ENCODE data around the gene GAR1. TPM values are rescaled to one million over a fixed set of nuclear protein-coding genes. Genes with fewer than 3 reads are reported as not detected.

Gene GAR1
- total RNA-seq, 1 donor from 2014 or later = 8.6 TPM

DNA sequence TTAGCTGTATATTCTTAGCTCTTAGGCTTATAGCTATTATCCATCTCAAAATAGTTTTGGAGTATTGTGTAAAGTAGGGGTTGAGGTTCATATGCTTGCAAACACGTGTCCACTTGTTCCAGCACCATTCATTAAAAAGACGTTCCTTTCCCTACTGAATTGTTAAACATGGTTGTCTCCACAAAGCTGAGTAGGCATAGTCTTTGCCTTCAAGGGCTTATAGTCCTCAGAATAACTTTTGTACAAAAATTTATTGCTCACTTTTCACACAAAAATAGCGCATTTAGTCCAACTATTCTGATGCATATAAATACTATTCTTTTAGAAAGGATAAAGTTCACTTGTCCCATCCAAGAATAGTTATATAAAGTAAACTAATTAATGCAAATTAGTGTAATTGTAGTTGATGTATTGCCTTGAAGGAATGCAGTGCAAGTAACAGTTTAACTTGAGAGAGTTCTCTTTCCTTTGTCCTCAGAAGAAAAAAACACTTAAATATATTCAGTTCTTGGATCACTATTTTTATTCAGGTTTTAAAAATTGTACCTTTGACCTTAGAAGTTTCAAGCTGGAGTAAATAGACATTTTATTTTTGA, 46.5 kb downstream of the GAR1 start:
- TF ChIP-seq CTCF (IDR thresholded peaks at IDR 0.05; ENCODE audit: borderline replicate concordance) = no peak
- Histone ChIP-seq H3K27me3 (ENCODE audit: low read depth) (no peaks in the 10 kb centered on the region), H3K27ac (replicated peaks) (no peak overlapping the region), H3K4me3 (no peak overlapping the region), H3K9me3 (replicated peaks) (peaks cover 35% of the 10 kb centered on the region), H3K4me1 (no peaks in the 10 kb centered on the region), H3K36me3 (no peaks in the 10 kb centered on the region)
- no peak for DNase-seq
- intact Hi-C loops (cut with micrococcal nuclease) = no loop called here

- no peaks in the 10 kb centered on the region for H3K4me1 ChIP-seq
- DNase-seq = no peak
- H3K27me3 ChIP-seq (ENCODE audit: low read depth) = no peaks in the 10 kb centered on the region
- TF ChIP-seq CTCF (IDR thresholded peaks at IDR 0.05; ENCODE audit: borderline replicate concordance) = no peak
- no peaks in the 10 kb centered on the region for H3K36me3 ChIP-seq
- H3K4me3 ChIP-seq = no peak overlapping the region
- no peak overlapping the region for H3K27ac ChIP-seq (replicated peaks)
- H3K9me3 ChIP-seq (replicated peaks) = peaks cover 24% of the 10 kb centered on the region
- intact Hi-C loops (cut with micrococcal nuclease) = no loop called here
Measured at GRCh38 chr4:109864134-109864533, 48.6 kb downstream of the GAR1 start.

DNA sequence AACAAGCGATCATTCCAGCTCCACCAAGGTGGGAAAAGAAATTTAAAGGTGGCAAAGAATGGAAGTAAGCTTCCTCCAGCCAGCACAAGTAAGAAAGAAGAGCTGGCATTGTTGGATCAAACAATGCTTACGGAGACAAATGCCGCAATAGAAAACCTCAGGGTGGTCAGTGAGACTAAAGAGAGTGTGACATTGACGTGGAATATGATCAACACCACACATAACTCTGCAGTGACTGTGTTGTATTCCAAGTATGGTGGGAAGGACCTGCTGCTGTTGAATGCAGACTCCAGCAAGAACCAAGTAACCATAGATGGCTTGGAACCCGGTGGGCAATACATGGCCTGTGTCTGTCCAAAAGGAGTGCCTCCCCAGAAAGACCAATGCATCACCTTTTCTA, 54.5 kb downstream of the GAR1 start:
- Histone ChIP-seq H3K4me1 (no peaks in the 10 kb centered on the region), H3K27ac (replicated peaks) (no peak overlapping the region), H3K27me3 (ENCODE audit: low read depth) (no peaks in the 10 kb centered on the region), H3K9me3 (replicated peaks) (no peaks in the 10 kb centered on the region), H3K36me3 (no peaks in the 10 kb centered on the region), H3K4me3 (no peak overlapping the region)
- no peak for DNase-seq
- no peak for TF ChIP-seq CTCF (IDR thresholded peaks at IDR 0.05; ENCODE audit: borderline replicate concordance)
- intact Hi-C loops (cut with micrococcal nuclease) = no loop called here

GRCh38 chr4:109872065-109872464, 56.5 kb downstream of the GAR1 start:
- Histone ChIP-seq H3K27ac (replicated peaks) (no peak overlapping the region), H3K4me3 (no peak overlapping the region), H3K4me1 (no peaks in the 10 kb centered on the region), H3K36me3 (no peaks in the 10 kb centered on the region), H3K9me3 (replicated peaks) (no peaks in the 10 kb centered on the region), H3K27me3 (ENCODE audit: low read depth) (no peaks in the 10 kb centered on the region)
- no peak for TF ChIP-seq CTCF (IDR thresholded peaks at IDR 0.05; ENCODE audit: borderline replicate concordance)
- intact Hi-C loops (cut with micrococcal nuclease) = no loop called here
- no peak for DNase-seq

DNA sequence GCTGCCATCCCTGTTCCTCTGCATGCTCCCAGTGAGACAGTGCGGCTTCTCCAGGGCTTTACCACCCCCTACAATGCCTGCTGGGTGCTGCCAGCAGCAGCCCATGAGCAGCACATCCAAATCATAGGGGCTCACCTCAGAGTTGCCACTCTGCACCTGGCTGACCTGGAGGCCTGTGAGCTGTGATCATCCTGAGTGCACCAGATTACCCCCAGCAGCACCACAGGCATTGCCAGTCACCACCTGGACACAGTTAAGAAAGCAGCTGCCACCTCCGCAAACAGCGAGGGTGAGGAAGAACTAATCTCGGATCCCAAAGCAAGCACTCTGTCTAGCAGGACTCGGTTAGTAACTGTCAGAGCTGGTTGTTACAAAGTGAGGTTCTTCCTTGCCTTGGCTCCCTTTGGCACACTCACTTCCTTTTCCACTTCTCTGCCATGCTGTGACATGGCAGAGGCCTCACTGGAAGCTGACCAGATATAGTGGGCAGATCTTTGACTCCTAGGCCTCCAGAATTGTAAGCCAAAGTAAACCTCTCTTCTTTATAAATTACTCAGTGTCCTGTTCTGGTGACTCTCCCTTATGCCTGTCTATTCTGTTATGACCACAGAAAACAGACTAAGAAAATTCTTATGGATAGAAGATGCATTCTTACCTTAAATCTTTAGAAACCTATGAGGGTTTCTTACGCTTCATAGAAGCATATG, 57.5 kb downstream of the GAR1 start:
- Histone ChIP-seq H3K27ac (replicated peaks) (no peak overlapping the region), H3K36me3 (no peaks in the 10 kb centered on the region), H3K4me1 (no peaks in the 10 kb centered on the region), H3K4me3 (no peak overlapping the region), H3K27me3 (ENCODE audit: low read depth) (no peaks in the 10 kb centered on the region), H3K9me3 (replicated peaks) (no peaks in the 10 kb centered on the region)
- TF ChIP-seq CTCF (IDR thresholded peaks at IDR 0.05; ENCODE audit: borderline replicate concordance) = no peak
- DNase-seq = no peak
- intact Hi-C loops (cut with micrococcal nuclease) = no loop called here

All from left ventricle myocardium inferior (tissue), 1 donor.